Astrocyte (in vitro differentiated cells and primary cell): ENCODE data around the gene TBRG1.
"Not testable (repeated sequence)": the region's sequence is repeated elsewhere in the genome, so short reads cannot be mapped to it uniquely, and the experiment has no call there.

Source experiments
- CTCF ChIP-seq: IDR thresholded peaks from 2 replicates; pipeline ENCODE4 v1.5.1; 2011; ENCODE audit warnings: low read depth, mild to moderate bottlenecking, inconsistent platforms, low read length, moderate library complexity; ENCODE audit not compliant: insufficient read depth
- EZH2 ChIP-seq: IDR thresholded peaks from 2 replicates; pipeline ENCODE4 v1.6.1; 2012; ENCODE audit warnings: mild to moderate bottlenecking, low read length, inconsistent platforms; ENCODE audit not compliant: insufficient read depth

- TF ChIP-seq CTCF, EZH2: not testable (repeated sequence)
These were observed 19.9 kb upstream of the TBRG1 start for GRCh38 chr11:124602723-124603122.
